NCI-H1436 (cell line): ENCODE data around the gene GSK3A.

Source experiments
- DNase-seq: peaks from one replicate; lab custom pipeline; 2025; lab: John Stamatoyannopoulos, UW

Gene GSK3A

GRCh38 chr19:42280815-42281145 lies 38.4 kb upstream of the GSK3A start:
- peak; percentile 64 for DNase-seq

- peak; percentile 93 for DNase-seq
Observed at GRCh38 chr19:42279902-42280814, 37.8 kb upstream of the GSK3A start.

- no peak for DNase-seq
Observed at GRCh38 chr19:42279155-42279901, 36.9 kb upstream of the GSK3A start.

GRCh38 chr19:42278452-42279154 lies 36.2 kb upstream of the GSK3A start:
- no peak for DNase-seq

GRCh38 chr19:42277821-42278451 lies 35.5 kb upstream of the GSK3A start:
- DNase-seq: no peak

GRCh38 chr19:42276821-42277220 lies 34.4 kb upstream of the GSK3A start:
- no peak for DNase-seq

- DNase-seq: no peak
Observed at GRCh38 chr19:42276284-42276683, 33.9 kb upstream of the GSK3A start.

- DNase-seq: no peak
Observed at GRCh38 chr19:42275517-42275916, 33.1 kb upstream of the GSK3A start.

- no peak for DNase-seq
Observed at GRCh38 chr19:42275103-42275502, 32.7 kb upstream of the GSK3A start.

GRCh38 chr19:42274065-42274682 lies 31.8 kb upstream of the GSK3A start:
- no peak for DNase-seq

GRCh38 chr19:42273407-42274064 lies 31.1 kb upstream of the GSK3A start:
- DNase-seq: no peak

GRCh38 chr19:42272989-42273406 lies 30.6 kb upstream of the GSK3A start:
- DNase-seq: no peak

- DNase-seq: no peak
Observed at GRCh38 chr19:42272535-42272897, 30.1 kb upstream of the GSK3A start.

- no peak for DNase-seq
Observed at GRCh38 chr19:42271861-42272534, 29.6 kb upstream of the GSK3A start.

- no peak for DNase-seq
Observed at GRCh38 chr19:42271045-42271419, 28.6 kb upstream of the GSK3A start.

GRCh38 chr19:42270346-42271044 lies 28.1 kb upstream of the GSK3A start:
- DNase-seq: peak; percentile 8

- no peak for DNase-seq
Observed at GRCh38 chr19:42269478-42270345, 27.3 kb upstream of the GSK3A start.

- DNase-seq: peak; percentile 100
Observed at GRCh38 chr19:42268704-42269477, 26.5 kb upstream of the GSK3A start, which contains the start of gene CIC. Gene CIC, plus strand, starts transcription at chr19:42269252. Its CDS starts 2,532 bp downstream, at chr19:42271784.
